HG03469 (cell line): Measurements from ENCODE around the gene KDM2A.
A peak's percentile ranks its signal among the peaks of the same experiment; 100 is the strongest.

Source experiments
- ATAC-seq: cut with Tn5 transposase; IDR thresholded peaks from one replicate; pipeline ENCODE4 v1.9.1; 2021; ENCODE audit warnings: mild to moderate bottlenecking, moderate library complexity, moderate number of reproducible peaks; ENCODE audit not compliant: unreplicated experiment

Gene KDM2A

DNA sequence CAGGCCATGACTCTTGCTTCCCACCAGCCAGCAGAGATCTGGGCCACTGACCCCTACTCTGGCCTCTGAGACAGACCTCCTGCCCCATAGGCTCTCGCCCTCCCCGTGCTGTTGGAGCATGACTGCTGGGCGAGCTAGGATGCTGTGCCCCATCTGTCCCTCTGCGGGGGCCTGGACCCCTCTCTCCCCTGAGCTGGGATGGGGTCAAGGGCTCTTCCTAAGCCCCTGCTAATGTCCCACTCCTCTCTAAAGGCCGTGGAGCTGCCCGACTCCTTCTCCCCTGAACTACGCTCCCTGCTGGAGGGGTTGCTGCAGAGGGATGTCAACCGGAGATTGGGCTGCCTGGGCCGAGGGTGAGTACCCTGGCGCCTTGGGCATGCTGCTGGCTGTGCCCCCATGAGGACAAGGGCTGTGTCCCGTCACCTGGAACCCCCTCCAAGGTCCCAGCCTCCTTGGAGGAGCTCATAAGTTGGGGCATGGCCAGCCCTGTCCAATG lies 163.9 kb downstream of the KDM2A start:
- ATAC-seq: no peak

DNA sequence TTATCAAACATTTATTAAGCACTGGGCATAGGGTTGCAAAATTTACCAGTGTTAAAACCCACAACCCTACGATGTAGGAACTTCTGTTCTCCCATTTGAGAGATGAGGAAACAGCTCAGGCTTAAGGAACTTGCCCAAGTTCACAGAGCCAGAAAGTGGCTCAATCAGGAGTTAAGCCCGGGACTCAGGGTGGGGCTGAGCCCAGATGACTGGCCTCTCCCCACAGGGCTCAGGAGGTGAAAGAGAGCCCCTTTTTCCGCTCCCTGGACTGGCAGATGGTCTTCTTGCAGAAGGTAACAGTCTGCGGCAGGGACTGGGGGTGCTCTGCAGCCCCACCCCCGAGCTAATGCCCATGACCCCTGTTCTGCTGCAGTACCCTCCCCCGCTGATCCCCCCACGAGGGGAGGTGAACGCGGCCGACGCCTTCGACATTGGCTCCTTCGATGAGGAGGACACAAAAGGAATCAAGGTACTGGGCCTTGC lies 164.5 kb downstream of the KDM2A start:
- no peak for ATAC-seq

DNA sequence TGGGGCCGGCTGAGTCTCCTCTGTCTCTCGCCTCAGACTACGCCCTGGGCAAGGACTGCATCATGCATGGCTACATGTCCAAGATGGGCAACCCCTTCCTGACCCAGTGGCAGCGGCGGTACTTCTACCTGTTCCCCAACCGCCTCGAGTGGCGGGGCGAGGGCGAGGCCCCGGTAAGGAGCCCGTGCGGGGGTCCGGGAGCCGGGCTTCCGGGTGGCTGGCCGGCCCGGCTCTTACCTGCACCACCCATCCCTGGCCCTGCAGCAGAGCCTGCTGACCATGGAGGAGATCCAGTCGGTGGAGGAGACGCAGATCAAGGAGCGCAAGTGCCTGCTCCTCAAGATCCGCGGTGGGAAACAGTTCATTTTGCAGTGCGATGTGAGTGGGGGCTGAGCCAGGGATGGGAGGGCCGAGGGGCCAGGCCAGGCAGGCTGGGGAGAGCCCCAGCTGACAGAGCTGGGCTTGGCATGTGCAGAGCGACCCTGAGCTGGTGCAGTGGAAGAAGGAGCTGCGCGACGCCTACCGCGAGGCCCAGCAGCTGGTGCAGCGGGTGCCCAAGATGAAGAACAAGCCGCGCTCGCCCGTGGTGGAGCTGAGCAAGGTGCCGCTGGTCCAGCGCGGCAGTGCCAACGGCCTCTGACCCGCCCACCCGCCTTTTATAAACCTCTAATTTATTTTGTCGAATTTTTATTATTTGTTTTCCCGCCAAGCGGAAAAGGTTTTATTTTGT lies 165.9 kb downstream of the KDM2A start:
- no peak for ATAC-seq

DNA sequence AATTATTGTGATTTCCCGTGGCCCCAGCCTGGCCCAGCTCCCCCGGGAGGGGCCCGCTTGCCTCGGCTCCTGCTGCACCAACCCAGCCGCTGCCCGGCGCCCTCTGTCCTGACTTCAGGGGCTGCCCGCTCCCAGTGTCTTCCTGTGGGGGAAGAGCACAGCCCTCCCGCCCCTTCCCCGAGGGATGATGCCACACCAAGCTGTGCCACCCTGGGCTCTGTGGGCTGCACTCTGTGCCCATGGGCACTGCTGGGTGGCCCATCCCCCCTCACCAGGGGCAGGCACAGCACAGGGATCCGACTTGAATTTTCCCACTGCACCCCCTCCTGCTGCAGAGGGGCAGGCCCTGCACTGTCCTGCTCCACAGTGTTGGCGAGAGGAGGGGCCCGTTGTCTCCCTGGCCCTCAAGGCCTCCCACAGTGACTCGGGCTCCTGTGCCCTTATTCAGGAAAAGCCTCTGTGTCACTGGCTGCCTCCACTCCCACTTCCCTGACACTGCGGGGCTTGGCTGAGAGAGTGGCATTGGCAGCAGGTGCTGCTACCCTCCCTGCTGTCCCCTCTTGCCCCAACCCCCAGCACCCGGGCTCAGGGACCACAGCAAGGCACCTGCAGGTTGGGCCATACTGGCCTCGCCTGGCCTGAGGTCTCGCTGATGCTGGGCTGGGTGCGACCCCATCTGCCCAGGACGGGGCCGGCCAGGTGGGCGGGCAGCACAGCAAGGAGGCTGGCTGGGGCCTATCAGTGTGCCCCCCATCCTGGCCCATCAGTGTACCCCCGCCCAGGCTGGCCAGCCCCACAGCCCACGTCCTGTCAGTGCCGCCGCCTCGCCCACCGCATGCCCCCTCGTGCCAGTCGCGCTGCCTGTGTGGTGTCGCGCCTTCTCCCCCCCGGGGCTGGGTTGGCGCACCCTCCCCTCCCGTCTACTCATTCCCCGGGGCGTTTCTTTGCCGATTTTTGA lies 166.8 kb downstream of the KDM2A start:
- no peak for ATAC-seq

DNA sequence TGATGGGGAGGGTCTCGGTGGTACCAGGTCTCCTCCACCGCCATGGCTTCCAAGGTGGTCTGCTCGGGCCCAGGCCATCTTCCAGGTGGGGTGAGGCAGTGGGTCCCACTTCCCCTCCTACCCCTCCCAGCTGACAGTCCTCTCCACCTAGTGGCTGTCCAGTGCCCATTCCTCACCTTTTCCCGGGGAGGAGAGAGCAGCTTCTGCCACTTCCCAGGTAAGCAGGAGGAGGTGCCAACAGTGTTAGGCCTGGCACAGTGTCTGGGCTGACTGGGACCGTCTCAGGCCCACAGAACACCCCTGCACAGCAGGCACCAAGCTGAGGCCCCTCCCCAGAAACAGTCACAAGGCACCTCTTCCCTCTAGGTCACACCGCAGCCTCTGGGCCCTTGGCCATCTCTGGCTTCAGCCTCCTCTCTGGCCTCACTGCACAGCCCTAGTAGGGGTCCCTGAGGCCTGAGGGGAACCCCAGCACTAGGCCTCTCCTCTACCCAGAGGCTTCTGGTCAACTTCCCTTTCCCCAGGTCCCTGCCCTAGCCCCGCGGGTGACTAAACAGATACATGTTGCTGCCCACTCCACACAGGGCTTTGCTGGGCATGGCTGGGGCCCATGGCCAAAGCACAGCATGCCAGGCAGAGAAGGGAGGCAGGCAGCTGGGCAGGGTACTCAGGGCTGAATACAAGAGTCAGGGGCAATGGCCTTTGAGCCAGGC lies 167.7 kb downstream of the KDM2A start:
- no peak for ATAC-seq

DNA sequence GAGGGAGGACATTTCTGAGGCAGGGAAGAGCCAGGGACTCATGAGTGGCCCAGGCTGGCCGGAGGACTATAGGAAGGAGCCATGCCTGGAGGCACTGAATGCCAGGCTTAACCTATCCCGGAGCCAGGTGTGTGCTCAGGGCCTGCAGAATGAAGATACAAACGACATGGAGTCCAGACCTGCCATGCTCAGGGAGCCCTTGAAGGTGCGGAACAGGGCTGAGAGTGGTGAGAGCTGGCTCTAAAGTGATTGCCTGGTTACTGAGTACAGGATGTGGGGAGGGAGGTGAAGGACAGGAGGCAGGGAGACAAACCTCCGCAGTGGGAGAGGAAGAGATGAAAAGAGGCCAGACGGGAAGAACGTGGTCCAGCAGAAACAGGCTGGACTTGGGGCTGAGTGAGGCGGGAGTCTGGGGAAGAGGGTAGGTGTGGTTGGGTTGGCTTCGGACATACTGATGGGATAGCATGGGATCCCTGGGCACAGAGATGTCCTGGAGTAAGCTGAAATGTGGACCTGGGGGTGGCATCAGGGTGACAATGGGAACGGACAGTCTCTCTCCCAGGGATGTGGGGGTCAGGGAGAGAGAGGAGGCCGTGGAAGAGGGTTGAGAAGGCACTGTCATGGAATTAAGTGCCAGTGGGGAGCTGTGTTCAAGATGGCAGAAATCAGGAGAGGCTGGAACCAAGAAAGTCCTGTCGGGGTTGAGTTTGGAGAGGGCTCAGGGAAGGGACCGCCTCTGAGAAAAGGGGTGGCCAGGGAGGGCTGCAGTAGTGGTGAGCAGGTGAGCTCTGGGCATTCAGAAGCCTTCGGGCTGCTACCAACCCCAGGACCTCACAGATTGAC lies 168.5 kb downstream of the KDM2A start:
- no peak for ATAC-seq

DNA sequence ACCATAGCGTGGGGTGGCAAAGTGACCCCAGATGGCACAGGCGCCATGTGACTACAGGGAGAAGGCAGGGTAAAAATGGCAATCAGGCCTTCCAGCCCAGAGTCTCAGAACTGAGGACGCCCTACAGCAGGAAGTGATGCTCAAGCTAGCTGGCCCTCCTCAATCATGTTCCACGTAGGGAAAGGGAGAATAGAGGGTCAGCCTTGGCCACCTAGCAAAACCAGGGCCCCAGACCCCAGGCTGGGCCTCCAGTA lies 169.1 kb downstream of the KDM2A start:
- no peak for ATAC-seq

DNA sequence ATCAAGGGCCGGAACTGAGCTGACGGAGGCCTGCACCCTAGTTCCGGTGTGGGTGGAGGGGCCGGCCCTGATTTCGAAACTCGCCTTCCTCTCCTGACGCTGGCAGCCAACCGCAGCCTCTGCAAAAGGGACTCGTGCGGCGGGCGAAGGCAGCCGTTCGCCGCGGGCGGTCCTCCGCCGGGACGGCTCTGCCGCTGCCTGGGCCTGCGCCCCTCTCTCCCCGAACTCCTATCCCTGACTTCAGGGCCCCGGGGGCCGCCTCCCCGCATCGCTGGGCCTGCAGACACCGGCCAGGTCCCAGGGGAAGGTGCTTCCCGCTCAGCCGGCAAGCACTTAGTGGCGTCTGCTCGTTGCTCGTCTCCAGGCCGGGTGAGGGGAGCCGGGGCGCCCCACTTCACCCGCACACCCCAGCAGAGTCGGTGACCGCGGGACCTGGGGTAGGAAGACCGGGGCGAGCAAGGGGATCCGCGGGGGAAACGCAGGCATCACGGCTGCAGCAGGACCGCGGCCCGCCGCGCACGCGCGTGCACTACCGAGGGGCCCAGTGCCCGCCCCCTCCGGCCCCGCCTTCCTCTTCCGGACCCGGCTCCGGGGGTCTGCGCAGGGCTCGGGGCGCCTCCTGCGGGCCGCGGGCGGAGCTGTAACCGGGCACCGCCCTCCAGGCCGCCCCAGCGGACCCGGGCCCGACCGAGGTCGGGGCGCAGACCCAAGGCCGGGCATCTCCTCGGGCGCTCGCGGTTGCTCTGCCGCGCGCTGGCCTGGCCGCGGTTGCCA lies 169.6 kb downstream of the KDM2A start:
- peak; percentile 39 for ATAC-seq

DNA sequence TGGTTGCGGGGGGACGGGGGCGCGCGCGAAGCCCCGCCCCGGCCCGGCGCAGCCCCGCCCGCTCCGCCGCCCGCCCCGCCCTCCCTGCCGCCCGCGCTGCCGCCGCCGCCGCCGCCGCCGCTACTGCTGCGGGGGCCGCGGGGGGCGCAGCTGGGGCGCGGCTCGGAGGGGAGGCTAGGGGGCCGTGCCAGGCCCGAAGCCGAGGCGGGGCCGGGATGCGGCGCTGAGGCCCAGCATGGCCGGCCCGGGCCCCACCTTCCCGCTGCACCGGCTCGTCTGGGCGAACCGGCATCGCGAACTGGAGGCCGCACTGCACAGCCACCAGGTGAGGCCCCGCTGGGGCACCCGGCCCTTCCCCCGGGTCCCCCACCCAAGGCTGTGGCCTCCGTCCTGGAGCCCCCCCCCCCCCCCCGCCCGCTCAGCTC lies 170.2 kb downstream of the KDM2A start, which contains the start of gene ANKRD13D:
ANKRD13D (plus strand) TSS at position 78 of the 425 bp plus-strand sequence; CDS start at position 236, 158 bp downstream.
- peak; percentile 25 for ATAC-seq

DNA sequence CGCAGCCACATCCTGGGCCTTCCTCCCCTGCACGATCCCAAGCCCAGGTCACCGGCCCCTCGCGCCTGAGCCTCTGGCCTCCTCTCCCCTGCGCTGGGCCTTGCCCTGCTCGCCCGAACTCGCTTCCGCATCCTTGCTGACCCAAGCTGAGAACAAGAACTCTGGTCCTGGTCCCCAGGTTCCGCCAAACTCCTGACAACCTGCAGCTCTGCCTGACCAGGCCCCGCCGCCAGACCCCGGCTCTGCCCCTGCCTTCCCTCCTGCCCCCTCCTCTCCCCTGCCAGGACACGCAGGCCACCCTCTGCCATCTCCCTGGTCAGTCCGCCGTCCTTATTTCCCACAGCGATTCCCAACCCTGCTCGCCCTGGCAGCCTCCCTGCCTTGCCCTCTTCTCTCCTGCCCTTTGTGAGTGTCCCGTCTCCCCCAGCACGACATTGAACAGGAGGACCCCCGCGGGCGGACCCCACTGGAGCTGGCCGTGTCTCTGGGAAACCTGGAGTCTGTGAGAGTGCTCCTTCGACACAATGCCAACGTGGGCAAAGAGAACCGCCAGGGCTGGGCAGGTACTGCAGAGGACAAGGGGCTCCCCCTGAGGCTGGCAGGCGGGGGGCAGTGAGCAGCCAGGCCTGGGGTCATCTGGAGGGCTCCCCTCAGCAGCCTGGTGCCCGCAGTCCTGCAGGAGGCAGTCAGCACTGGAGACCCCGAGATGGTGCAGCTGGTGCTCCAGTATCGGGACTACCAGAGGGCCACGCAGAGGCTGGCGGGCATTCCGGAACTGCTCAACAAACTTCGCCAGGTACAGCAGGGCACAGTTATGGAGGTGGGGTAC lies 170.8 kb downstream of the KDM2A start:
- no peak for ATAC-seq

DNA sequence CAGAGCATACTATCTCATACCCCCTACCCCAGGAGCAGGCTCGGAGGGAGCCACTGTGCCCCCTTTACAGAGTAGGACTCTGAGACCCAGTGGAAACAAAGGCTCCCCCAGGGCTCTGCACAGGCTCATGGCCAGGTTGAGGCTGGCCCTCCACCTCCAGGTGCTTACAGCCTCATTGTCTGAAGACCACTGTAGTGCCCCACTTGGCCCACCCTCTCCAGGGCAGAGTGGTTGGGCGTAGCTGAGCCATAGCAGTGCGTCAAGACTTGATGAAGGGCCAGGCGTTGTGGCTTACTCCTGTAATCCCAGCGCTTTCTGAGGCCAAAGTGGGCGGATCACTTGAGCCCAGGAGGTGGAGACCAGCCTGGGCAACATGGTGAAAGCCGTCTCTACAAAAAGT lies 171.7 kb downstream of the KDM2A start:
- ATAC-seq: no peak

DNA sequence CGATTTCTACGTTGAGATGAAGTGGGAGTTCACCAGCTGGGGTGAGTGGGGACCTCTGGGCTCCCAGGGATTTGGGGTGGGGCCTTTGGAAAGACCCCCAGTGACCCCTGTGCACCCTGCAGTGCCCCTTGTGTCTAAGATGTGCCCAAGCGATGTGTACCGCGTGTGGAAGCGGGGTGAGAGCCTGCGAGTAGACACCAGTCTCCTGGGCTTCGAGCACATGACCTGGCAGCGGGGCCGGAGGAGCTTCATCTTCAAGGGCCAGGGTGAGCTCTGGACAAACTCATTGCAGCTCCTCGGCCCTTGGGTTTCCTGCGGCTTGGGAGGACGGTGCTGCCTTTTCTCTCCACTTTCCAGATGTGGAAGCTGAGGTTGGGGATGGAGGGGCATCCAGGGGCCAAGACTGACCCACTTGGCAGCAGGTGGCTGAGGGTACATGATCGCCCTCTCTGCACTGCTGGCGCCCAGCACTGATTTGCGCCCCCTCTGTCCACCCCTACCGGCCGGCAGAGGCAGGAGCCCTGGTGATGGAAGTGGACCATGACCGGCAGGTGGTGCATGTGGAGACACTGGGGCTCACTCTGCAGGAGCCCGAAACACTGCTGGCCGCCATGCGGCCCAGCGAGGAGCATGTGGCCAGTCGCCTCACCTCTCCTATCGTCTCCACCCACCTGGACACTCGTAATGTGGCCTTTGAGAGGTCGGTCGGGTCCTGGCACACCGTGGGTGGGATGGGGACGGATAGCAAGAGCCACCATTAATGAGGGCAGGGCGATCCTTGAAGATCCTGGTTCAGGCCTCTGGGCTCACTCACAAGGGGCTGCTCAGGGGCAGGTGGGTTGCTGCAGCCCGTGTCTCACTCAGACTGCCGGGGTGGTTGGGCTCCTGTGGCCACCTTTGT lies 172.7 kb downstream of the KDM2A start:
- no peak for ATAC-seq

DNA sequence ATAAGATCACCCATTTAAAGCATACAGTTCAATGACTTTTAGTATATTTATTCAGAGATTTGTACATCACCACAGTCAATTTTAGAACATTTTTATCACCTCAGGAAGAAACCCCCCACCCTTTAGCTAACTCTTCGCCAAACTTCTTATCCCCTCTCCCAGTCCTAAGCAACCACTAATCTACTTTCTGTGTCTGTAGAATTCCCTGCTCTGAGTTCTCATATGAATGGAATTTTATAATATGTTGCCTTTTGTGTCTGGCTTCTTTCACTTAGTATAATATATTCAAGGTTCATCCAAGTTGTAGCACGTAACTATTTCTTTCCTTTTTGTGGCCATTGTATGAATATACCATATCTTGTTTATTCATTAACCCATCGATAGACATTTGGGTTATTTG lies 173.6 kb downstream of the KDM2A start:
- ATAC-seq: no peak

DNA sequence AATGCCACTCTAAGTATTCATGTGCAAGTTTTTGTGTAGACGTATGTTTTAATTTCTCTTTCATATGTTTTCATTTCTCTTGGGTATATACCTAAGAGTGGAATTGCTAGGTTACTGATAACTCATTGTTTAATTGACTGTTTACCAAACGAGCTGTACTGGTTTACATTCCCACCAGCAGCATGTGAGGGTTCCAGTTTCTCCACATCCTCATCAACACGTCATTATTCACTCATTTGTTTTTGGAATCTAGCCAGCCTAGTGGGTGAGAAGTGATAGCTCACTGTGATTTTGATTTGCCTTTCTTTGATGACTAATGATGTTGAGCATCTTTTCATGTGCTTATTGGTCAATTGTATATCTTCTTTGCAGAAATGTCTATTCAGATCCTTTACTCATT lies 174.0 kb downstream of the KDM2A start:
- ATAC-seq: no peak

DNA sequence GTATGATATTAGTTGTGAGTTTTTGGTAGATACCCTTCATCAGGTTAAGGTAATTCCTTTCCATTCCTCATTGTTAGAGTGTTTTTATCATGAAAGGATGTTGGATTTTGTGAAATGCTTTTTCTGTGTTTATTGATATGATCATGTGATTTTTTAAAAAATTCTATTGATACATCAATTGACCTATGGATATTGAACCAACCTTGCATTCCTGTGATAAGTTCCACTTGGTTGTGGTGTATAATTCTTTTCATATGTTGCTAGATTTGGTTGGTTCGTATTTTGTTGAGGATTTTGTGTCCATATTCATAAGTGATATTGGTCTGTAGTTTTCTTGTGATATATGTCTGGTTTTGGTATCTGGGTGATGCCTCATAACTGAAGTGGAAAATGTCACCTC lies 176.8 kb downstream of the KDM2A start:
- no peak for ATAC-seq

DNA sequence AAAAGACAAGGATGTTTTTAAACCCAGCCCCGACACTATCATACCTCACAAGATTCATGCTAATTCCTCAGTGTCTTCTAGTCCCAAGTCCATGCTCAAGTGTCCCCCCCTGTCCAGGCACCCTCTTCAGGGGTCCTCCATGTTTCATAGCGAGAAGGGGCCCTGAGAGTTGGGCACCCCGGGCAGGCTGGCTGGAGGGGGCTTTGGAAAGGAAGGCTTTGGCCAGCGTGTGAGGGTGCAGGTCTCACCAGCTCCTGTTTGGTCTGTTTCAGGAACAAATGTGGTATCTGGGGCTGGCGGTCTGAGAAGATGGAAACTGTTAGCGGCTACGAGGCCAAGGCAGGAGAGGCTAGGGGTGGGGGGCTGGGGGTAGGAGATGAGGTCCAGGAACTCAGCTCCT lies 179.7 kb downstream of the KDM2A start:
- ATAC-seq: no peak

DNA sequence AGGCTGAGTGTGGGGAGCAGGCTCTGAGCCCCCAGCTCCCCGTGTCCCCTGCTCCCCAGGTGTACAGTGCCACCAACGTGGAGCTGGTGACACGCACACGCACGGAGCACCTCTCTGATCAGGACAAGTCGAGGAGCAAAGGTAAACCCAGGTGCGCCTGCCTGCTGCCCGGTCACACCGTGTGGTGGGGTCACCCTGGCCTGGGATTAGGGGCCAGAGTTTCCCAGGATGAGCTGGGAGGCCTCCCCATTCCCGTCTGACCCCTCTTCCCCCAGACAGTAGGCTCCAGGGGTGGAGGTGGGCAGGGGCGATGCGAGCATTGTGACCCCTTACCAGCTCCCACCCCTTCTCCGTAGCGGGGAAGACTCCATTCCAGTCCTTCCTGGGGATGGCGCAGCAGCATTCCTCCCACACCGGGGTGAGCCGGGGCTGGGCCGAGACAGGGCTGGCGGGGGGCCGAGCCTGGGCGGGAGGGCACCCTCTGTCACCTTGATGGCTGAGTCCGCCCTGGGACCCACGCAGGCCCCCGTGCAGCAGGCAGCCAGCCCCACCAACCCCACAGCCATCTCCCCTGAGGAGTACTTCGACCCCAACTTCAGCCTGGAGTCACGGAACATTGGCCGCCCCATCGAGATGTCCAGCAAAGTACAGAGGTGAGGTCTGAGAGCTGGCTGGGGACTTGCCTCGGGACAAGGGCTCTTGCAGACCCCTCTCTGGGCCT lies 180.6 kb downstream of the KDM2A start:
- no peak for ATAC-seq
